Peyer's patch (tissue), 4 donors: ENCODE results near the gene ADAMTS7.

ENCODE experiments used
- POLR2A ChIP-seq, 2 donors: fragments of 450-650 bp; IDR thresholded peaks; one replicate each; pipeline ENCODE4 v1.5.1; 2017; ENCODE audit warnings: antibody characterized with exemption in 2 of 2, mild to moderate bottlenecking in 2 of 2, moderate library complexity in 2 of 2
- TF ChIP-seq, protein P1 (sequence below), 6 experiments: fragments of 450-650 bp in 4 of 6; fragments of 200-600 bp in 2 of 6; sonication (generic) in 1 of 6; IDR thresholded peaks; one replicate each; pipeline ENCODE4 v1.5.1; 2017 to 2019; ENCODE audit warnings: antibody characterized with exemption in 6 of 6, mild to moderate bottlenecking in 3 of 6, moderate library complexity in 1 of 6

DNA sequence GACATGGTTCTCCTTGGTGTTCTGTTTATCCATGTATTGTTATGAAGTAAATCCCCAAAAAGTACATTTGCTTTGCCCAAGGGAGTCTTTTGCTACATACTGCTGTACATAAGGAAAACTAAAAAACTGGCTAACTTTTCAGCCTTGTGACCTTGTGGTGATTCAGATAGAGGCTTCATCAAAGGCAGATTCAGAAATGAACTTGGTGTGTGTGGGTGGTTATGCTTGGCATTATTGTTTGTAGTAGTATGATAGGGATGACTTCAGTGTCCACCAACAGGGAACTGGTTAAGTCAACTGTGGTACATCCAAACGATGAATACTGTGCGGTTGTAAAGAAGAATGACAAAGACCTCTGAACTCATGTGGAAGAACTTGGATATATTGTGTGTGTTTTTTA lies 94.6 kb downstream of the ADAMTS7 start:
- TF ChIP-seq, protein P1, sequence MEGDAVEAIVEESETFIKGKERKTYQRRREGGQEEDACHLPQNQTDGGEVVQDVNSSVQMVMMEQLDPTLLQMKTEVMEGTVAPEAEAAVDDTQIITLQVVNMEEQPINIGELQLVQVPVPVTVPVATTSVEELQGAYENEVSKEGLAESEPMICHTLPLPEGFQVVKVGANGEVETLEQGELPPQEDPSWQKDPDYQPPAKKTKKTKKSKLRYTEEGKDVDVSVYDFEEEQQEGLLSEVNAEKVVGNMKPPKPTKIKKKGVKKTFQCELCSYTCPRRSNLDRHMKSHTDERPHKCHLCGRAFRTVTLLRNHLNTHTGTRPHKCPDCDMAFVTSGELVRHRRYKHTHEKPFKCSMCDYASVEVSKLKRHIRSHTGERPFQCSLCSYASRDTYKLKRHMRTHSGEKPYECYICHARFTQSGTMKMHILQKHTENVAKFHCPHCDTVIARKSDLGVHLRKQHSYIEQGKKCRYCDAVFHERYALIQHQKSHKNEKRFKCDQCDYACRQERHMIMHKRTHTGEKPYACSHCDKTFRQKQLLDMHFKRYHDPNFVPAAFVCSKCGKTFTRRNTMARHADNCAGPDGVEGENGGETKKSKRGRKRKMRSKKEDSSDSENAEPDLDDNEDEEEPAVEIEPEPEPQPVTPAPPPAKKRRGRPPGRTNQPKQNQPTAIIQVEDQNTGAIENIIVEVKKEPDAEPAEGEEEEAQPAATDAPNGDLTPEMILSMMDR (IDR thresholded peaks at IDR 0.05): no peak
- TF ChIP-seq POLR2A (IDR thresholded peaks at IDR 0.05): no peak
